ENCODE data around the gene CARD10.

CARD10 gene

GRCh38 chr22:37485395-37486223, 33.6 kb downstream of the CARD10 start:
- peaks cover 13% of the 10 kb centered on the region for H3K27me3 ChIP-seq (ENCODE audit: control insufficient read depth, insufficient read depth, low read length)
- peaks cover 30% of the 10 kb centered on the region for H3K4me1 ChIP-seq (ENCODE audit: control insufficient read depth, insufficient read depth, low read length)
- no peak overlapping the region for H3K4me3 ChIP-seq (ENCODE audit: low read length)

GRCh38 chr22:37484480-37485394, 34.5 kb downstream of the CARD10 start:
- H3K9me3 ChIP-seq (ENCODE audit: control insufficient read depth, low read length), result no peaks in the 10 kb centered on the region
- H3K4me1 ChIP-seq (ENCODE audit: control insufficient read depth, insufficient read depth, low read length), result peaks cover 30% of the 10 kb centered on the region
- peaks cover 18% of the 10 kb centered on the region for H3K27me3 ChIP-seq (ENCODE audit: control insufficient read depth, insufficient read depth, low read length)
- no peaks in the 10 kb centered on the region for H3K36me3 ChIP-seq (ENCODE audit: control insufficient read depth, insufficient read depth, low read length)
- no peak overlapping the region for H3K4me3 ChIP-seq (ENCODE audit: low read length)
- H3K9ac ChIP-seq (ENCODE audit: low read length), result peak overlapping the region; percentile 61

More at GRCh38 chr22:37485395-37486223, 33.6 kb downstream of the CARD10 start:
- H3K9me3 ChIP-seq (ENCODE audit: control insufficient read depth, low read length), result no peaks in the 10 kb centered on the region
- no peaks in the 10 kb centered on the region for H3K36me3 ChIP-seq (ENCODE audit: control insufficient read depth, insufficient read depth, low read length)
- peak overlapping the region; percentile 61 for H3K9ac ChIP-seq (ENCODE audit: low read length)

DNA sequence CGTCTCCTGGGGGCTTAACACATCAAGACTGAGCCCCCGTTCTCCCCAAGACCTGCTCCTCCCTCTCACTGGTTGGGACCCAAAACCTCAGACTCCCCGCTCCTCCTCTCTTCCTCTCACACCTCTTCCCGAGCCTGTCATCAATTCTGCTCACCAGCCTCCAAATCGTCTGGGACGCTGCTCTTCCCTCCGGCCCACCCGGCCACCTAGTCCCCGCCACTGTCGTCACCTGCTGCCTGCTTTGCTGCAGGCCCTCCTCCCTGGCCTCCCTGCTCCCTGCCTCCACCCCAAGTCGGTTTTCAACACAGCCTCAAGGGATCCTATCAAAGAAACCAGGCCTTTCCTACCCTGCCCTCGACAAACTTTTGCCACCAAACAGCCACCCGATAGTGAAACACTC, 36.2 kb downstream of the CARD10 start:
- peaks cover 30% of the 10 kb centered on the region for H3K4me1 ChIP-seq (ENCODE audit: control insufficient read depth, insufficient read depth, low read length)
- H3K9ac ChIP-seq (ENCODE audit: low read length), result no peak overlapping the region
- peaks cover 18% of the 10 kb centered on the region for H3K27me3 ChIP-seq (ENCODE audit: control insufficient read depth, insufficient read depth, low read length)
- H3K9me3 ChIP-seq (ENCODE audit: control insufficient read depth, low read length), result no peaks in the 10 kb centered on the region
- no peaks in the 10 kb centered on the region for H3K36me3 ChIP-seq (ENCODE audit: control insufficient read depth, insufficient read depth, low read length)
- H3K4me3 ChIP-seq (ENCODE audit: low read length), result no peak overlapping the region

DNA sequence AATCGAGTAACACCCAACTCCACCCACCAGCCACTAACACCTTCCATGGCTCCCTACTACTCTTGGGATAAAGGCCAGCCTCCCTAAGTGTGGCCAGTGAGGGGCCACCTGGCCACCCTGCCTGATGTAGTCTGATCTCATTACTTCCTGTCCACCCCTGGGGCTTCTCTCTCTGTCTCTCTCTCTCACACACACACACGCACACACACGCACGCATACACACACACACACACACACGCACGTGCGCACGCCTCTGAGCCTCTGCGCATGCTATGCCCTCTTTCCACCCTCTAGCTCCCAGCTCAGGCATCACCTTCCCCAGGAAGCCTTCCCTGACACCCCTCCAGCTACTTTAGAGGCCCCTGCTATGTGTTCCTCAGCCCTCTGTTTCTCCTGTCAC, 37.0 kb downstream of the CARD10 start:
- Histone ChIP-seq H3K9ac (ENCODE audit: low read length) (no peak overlapping the region), H3K27me3 (ENCODE audit: control insufficient read depth, insufficient read depth, low read length) (peaks cover 18% of the 10 kb centered on the region), H3K36me3 (ENCODE audit: control insufficient read depth, insufficient read depth, low read length) (no peaks in the 10 kb centered on the region), H3K9me3 (ENCODE audit: control insufficient read depth, low read length) (no peaks in the 10 kb centered on the region), H3K4me3 (ENCODE audit: low read length) (no peak overlapping the region), H3K4me1 (ENCODE audit: control insufficient read depth, insufficient read depth, low read length) (peaks cover 30% of the 10 kb centered on the region)

DNA sequence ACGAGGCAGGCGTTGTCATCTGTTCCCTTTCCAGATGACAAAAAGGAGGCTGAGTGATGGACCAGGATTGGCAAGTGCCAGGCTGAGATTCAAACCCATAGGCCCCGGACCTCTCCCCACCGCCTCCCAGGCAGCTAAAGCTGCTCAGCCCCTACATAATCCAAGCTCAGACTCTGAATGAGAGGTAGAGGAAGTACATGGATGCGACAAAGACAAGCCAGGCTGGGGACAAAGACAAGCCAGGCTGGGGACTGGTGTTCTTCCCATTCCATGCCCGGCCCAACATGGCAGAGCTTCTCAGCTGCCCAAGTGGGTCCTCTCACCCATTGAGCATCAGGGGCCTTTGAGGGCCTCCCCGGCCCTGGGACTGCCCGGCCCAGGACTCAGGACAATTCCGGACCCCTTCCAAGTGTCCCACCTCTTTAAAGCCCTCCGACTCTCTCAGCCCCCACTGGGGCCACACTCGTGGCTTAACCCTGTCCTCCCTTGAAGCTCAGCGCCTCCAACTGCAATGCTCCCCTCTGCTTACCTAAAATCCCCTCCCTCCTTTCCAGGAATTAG, 37.8 kb downstream of the CARD10 start:
- Histone ChIP-seq H3K4me3 (ENCODE audit: low read length) (no peak overlapping the region), H3K27me3 (ENCODE audit: control insufficient read depth, insufficient read depth, low read length) (peaks cover 15% of the 10 kb centered on the region), H3K9ac (ENCODE audit: low read length) (no peak overlapping the region), H3K9me3 (ENCODE audit: control insufficient read depth, low read length) (no peaks in the 10 kb centered on the region), H3K36me3 (ENCODE audit: control insufficient read depth, insufficient read depth, low read length) (no peaks in the 10 kb centered on the region), H3K4me1 (ENCODE audit: control insufficient read depth, insufficient read depth, low read length) (peaks cover 23% of the 10 kb centered on the region)

- Histone ChIP-seq H3K9me3 (ENCODE audit: control insufficient read depth, low read length) (no peaks in the 10 kb centered on the region), H3K9ac (ENCODE audit: low read length) (no peak overlapping the region), H3K36me3 (ENCODE audit: control insufficient read depth, insufficient read depth, low read length) (no peaks in the 10 kb centered on the region), H3K27me3 (ENCODE audit: control insufficient read depth, insufficient read depth, low read length) (peaks cover 15% of the 10 kb centered on the region), H3K4me3 (ENCODE audit: low read length) (no peak overlapping the region), H3K4me1 (ENCODE audit: control insufficient read depth, insufficient read depth, low read length) (peaks cover 18% of the 10 kb centered on the region)
These were observed 38.5 kb downstream of the CARD10 start for GRCh38 chr22:37480387-37481346.

- Histone ChIP-seq H3K9me3 (ENCODE audit: control insufficient read depth, low read length) (no peaks in the 10 kb centered on the region), H3K4me3 (ENCODE audit: low read length) (no peak overlapping the region), H3K4me1 (ENCODE audit: control insufficient read depth, insufficient read depth, low read length) (peaks cover 14% of the 10 kb centered on the region), H3K9ac (ENCODE audit: low read length) (no peak overlapping the region), H3K27me3 (ENCODE audit: control insufficient read depth, insufficient read depth, low read length) (peaks cover 15% of the 10 kb centered on the region), H3K36me3 (ENCODE audit: control insufficient read depth, insufficient read depth, low read length) (no peaks in the 10 kb centered on the region)
These were observed 40.0 kb downstream of the CARD10 start for GRCh38 chr22:37479196-37479595.

GRCh38 chr22:37476389-37477329, 42.6 kb downstream of the CARD10 start:
- H3K27me3 ChIP-seq (ENCODE audit: control insufficient read depth, insufficient read depth, low read length), result peaks cover 10% of the 10 kb centered on the region
- H3K4me1 ChIP-seq (ENCODE audit: control insufficient read depth, insufficient read depth, low read length), result no peaks in the 10 kb centered on the region
- no peak overlapping the region for H3K4me3 ChIP-seq (ENCODE audit: low read length)
- no peak overlapping the region for H3K9ac ChIP-seq (ENCODE audit: low read length)
- H3K9me3 ChIP-seq (ENCODE audit: control insufficient read depth, low read length), result no peaks in the 10 kb centered on the region
- no peaks in the 10 kb centered on the region for H3K36me3 ChIP-seq (ENCODE audit: control insufficient read depth, insufficient read depth, low read length)

DNA sequence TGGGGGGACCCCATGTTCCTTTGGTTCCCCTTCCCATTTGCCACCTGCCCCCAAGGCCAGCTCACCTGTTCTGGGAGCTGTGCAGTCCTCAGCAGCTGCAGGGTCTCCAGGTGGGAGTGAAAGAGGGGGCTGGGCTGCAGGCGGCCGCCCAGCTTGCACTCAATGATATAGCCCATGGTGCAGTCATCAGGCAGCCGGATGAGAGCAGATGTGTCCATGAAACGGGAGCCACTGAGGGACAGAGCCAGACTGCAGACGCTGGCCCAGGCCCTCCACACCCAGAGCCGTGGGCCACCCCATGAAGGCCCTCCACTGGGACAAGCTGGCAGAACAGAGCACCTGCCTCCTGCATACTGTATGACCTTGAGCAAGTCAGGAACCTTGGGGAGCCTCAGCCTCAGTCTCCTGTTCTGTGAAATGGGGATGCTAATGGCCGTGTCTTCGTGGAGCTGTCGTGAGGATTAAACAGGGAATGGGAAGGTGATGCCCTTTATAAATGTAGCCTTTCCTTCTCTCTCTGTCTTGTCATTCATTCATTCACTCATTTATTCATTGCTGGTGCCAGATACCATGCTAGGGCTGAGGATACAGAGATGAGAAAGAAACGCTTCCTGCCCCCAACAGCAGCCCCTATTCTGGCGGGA, 44.6 kb downstream of the CARD10 start:
- no peaks in the 10 kb centered on the region for H3K9me3 ChIP-seq (ENCODE audit: control insufficient read depth, low read length)
- no peaks in the 10 kb centered on the region for H3K4me1 ChIP-seq (ENCODE audit: control insufficient read depth, insufficient read depth, low read length)
- peaks cover 3% of the 10 kb centered on the region for H3K27me3 ChIP-seq (ENCODE audit: control insufficient read depth, insufficient read depth, low read length)
- no peaks in the 10 kb centered on the region for H3K36me3 ChIP-seq (ENCODE audit: control insufficient read depth, insufficient read depth, low read length)
- no peak overlapping the region for H3K4me3 ChIP-seq (ENCODE audit: low read length)
- no peak overlapping the region for H3K9ac ChIP-seq (ENCODE audit: low read length)

GRCh38 chr22:37473437-37473946, 45.7 kb downstream of the CARD10 start:
- no peaks in the 10 kb centered on the region for H3K4me1 ChIP-seq (ENCODE audit: control insufficient read depth, insufficient read depth, low read length)
- no peaks in the 10 kb centered on the region for H3K9me3 ChIP-seq (ENCODE audit: control insufficient read depth, low read length)
- no peak overlapping the region for H3K9ac ChIP-seq (ENCODE audit: low read length)
- peaks cover 3% of the 10 kb centered on the region for H3K27me3 ChIP-seq (ENCODE audit: control insufficient read depth, insufficient read depth, low read length)
- no peak overlapping the region for H3K4me3 ChIP-seq (ENCODE audit: low read length)
- no peaks in the 10 kb centered on the region for H3K36me3 ChIP-seq (ENCODE audit: control insufficient read depth, insufficient read depth, low read length)

Data from mucosa of stomach (tissue), 1 donor.